Measurements from ENCODE around the gene BPIFB3.
"Not testable (repeated sequence)": the region's sequence is repeated elsewhere in the genome, so short reads cannot be mapped to it uniquely, and the experiment has no call there.

BPIFB3 gene

GRCh38 chr20:33030569-33030968 lies 23.1 kb upstream of the BPIFB3 start:
- DNase-seq (ENCODE audit: low read depth) = no peak

- no peak for DNase-seq (ENCODE audit: low read depth)
Observed at GRCh38 chr20:33031531-33031930, 22.2 kb upstream of the BPIFB3 start, which contains the start of gene BPIFB6. Gene BPIFB6 (plus strand): TSS chr20:33031648. CDS start chr20:33031648, 0 bp downstream.

- DNase-seq (ENCODE audit: low read depth) = no peak
Observed at GRCh38 chr20:33032555-33032954, 21.1 kb upstream of the BPIFB3 start.

- DNase-seq (ENCODE audit: low read depth) = no peak
Observed at GRCh38 chr20:33033381-33033780, 20.3 kb upstream of the BPIFB3 start.

- no peak for DNase-seq (ENCODE audit: low read depth)
Observed at GRCh38 chr20:33034115-33034514, 19.6 kb upstream of the BPIFB3 start.

GRCh38 chr20:33034901-33035492 lies 18.7 kb upstream of the BPIFB3 start:
- DNase-seq (ENCODE audit: low read depth) = no peak

- no peak for DNase-seq (ENCODE audit: low read depth)
Observed at GRCh38 chr20:33037456-33037855, 16.2 kb upstream of the BPIFB3 start.

GRCh38 chr20:33038243-33038642 lies 15.5 kb upstream of the BPIFB3 start:
- no peak for DNase-seq (ENCODE audit: low read depth)

- no peak for DNase-seq (ENCODE audit: low read depth)
Observed at GRCh38 chr20:33042430-33042829, 11.3 kb upstream of the BPIFB3 start.

GRCh38 chr20:33042983-33043730 lies 10.5 kb upstream of the BPIFB3 start:
- no peak for DNase-seq (ENCODE audit: low read depth)

GRCh38 chr20:33043731-33044181 lies 9.9 kb upstream of the BPIFB3 start:
- no peak for DNase-seq (ENCODE audit: low read depth)

- not testable (repeated sequence) for DNase-seq (ENCODE audit: low read depth)
Observed at GRCh38 chr20:33045129-33045721, 8.5 kb upstream of the BPIFB3 start.

GRCh38 chr20:33046412-33046811 lies 7.3 kb upstream of the BPIFB3 start:
- no peak for DNase-seq (ENCODE audit: low read depth)

- no peak for DNase-seq (ENCODE audit: low read depth)
Observed at GRCh38 chr20:33051333-33051732, 2.4 kb upstream of the BPIFB3 start.

- no peak for DNase-seq (ENCODE audit: low read depth)
Observed at GRCh38 chr20:33054381-33054780, 678 bp downstream of the BPIFB3 start.

GRCh38 chr20:33054791-33055190 lies 1.1 kb downstream of the BPIFB3 start:
- DNase-seq (ENCODE audit: low read depth) = no peak

- DNase-seq (ENCODE audit: low read depth) = no peak
Observed at GRCh38 chr20:33059136-33059535, 5.4 kb downstream of the BPIFB3 start.

- DNase-seq (ENCODE audit: low read depth) = no peak
Observed at GRCh38 chr20:33059741-33060390, 6.2 kb downstream of the BPIFB3 start.

- no peak for DNase-seq (ENCODE audit: low read depth)
Observed at GRCh38 chr20:33061658-33062028, 7.9 kb downstream of the BPIFB3 start.

- no peak for DNase-seq (ENCODE audit: low read depth)
Observed at GRCh38 chr20:33062105-33062824, 8.6 kb downstream of the BPIFB3 start.

- DNase-seq (ENCODE audit: low read depth) = no peak
Observed at GRCh38 chr20:33062825-33063149, 9.1 kb downstream of the BPIFB3 start.

GRCh38 chr20:33063271-33063670 lies 9.6 kb downstream of the BPIFB3 start:
- no peak for DNase-seq (ENCODE audit: low read depth)

Measured in non-pigmented ciliary epithelial cell (primary cell).